ENCODE measurements around the gene ICOSLG. TPM values are rescaled to one million over a fixed set of nuclear protein-coding genes. Genes with fewer than 3 reads are reported as not detected.
"Not testable (repeated sequence)": the region's sequence is repeated elsewhere in the genome, so short reads cannot be mapped to it uniquely, and the experiment has no call there.

Gene ICOSLG
- total and polyA plus RNA-seq, 2 of the 4 experiments (the other 2 are of a cell fraction) = under 0.01 to 0.09 TPM

- H3K4me1 ChIP-seq (ENCODE audit: control insufficient read depth, insufficient read depth, low read length); H3K9me3 ChIP-seq (ENCODE audit: control insufficient read depth, insufficient read depth, low read length); H3K27me3 ChIP-seq (ENCODE audit: control insufficient read depth, insufficient read depth, low read length); H3K4ac ChIP-seq (ENCODE audit: low read depth, low read length); ATAC-seq (ENCODE audit: low read depth); H3K4me2 ChIP-seq (ENCODE audit: low read depth, low read length); H4K91ac ChIP-seq (ENCODE audit: insufficient read depth, low read depth, low read length); H3K4me3 ChIP-seq (ENCODE audit: insufficient read depth, low read depth, low read length); H3K36me3 ChIP-seq (ENCODE audit: control insufficient read depth, insufficient read depth, low read length); POLR2A ChIA-PET (ENCODE audit: unreplicated experiment); H2AK5ac ChIP-seq (ENCODE audit: low read depth, low read length); H3K14ac ChIP-seq (replicated peaks; ENCODE audit: low read depth, low read length); H2BK20ac ChIP-seq (ENCODE audit: low read depth, low read length); intact Hi-C loops (cut with micrococcal nuclease); H2BK15ac ChIP-seq (ENCODE audit: low read depth, low read length); in situ Hi-C loops (cut with MboI; ENCODE audit: low sequenced_read_pairs); CTCF ChIA-PET; BruUV-seq (replicated peaks); H2AFZ ChIP-seq (replicated peaks; ENCODE audit: low read length, poor library complexity); H3K9me1 ChIP-seq (ENCODE audit: insufficient read depth, low read length); H4K20me1 ChIP-seq (ENCODE audit: insufficient read depth, low read length); H3K9ac ChIP-seq (ENCODE audit: low read depth, low read length); H3K56ac ChIP-seq (ENCODE audit: extremely low read depth, insufficient read depth, low read length); H4K8ac ChIP-seq (ENCODE audit: low read depth in 2 of 2, low read length in 2 of 2); H3K79me1 ChIP-seq (ENCODE audit: low read depth in 1 of 2, low read length in 2 of 2); H3K27ac ChIP-seq (ENCODE audit: insufficient read depth, low read length); H2AK9ac ChIP-seq (replicated peaks; ENCODE audit: low read depth, low read length, poor library complexity); dilution Hi-C loops (cut with HindIII; ENCODE audit: low sequenced_read_pairs, unreplicated experiment); H4K5ac ChIP-seq (ENCODE audit: low read depth, low read length); H3K18ac ChIP-seq (ENCODE audit: low read depth, low read length); H3K23ac ChIP-seq (ENCODE audit: low read depth, low read length); H2BK5ac ChIP-seq (ENCODE audit: low read depth, low read length, poor library complexity, severe bottlenecking); DNase-seq; H2BK120ac ChIP-seq (ENCODE audit: low read depth, low read length): not testable (repeated sequence)
- WGBS, 2 experiments (ENCODE audit: extremely low coverage in 2 of 2, insufficient read length in 1 of 2) = no CpG with 5 or more reads among the region's 15 CpGs
Observed at GRCh38 chr21:44243980-44244379, 3.2 kb upstream of the ICOSLG start.

DNA sequence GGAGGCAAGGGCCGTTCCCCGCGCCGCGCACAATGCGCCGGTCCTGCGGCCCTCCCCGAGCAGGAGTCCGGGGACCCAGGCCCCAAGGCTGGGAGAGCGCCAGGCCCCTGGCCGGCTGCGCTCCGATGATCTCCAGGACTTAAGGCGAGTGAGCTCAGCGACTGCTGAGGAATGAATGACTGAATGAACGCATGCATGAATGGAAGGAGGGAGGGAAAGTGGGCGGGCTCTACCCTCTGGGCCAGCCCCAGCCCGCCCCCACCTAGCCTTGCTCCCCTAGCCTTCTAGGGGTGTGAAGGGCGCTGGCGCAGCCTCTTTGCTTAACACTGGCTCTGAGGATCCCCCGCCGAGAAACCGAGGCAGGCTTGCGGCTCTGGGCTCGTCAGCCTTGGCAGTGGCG lies 538 bp upstream of the ICOSLG start:
- H3K27me3 ChIP-seq (ENCODE audit: control insufficient read depth, insufficient read depth, low read length); H3K4me3 ChIP-seq (ENCODE audit: insufficient read depth, low read depth, low read length); intact Hi-C loops (cut with micrococcal nuclease); H3K4me2 ChIP-seq (ENCODE audit: low read depth, low read length); in situ Hi-C loops (cut with MboI; ENCODE audit: low sequenced_read_pairs); H3K14ac ChIP-seq (replicated peaks; ENCODE audit: low read depth, low read length); H3K4ac ChIP-seq (ENCODE audit: low read depth, low read length); H3K36me3 ChIP-seq (ENCODE audit: control insufficient read depth, insufficient read depth, low read length); H2BK5ac ChIP-seq (ENCODE audit: low read depth, low read length, poor library complexity, severe bottlenecking); H2BK15ac ChIP-seq (ENCODE audit: low read depth, low read length); H3K9me1 ChIP-seq (ENCODE audit: insufficient read depth, low read length); CTCF ChIA-PET; H3K27ac ChIP-seq (ENCODE audit: insufficient read depth, low read length); H3K23ac ChIP-seq (ENCODE audit: low read depth, low read length); H2BK120ac ChIP-seq (ENCODE audit: low read depth, low read length); H4K91ac ChIP-seq (ENCODE audit: insufficient read depth, low read depth, low read length); dilution Hi-C loops (cut with HindIII; ENCODE audit: low sequenced_read_pairs, unreplicated experiment); H4K5ac ChIP-seq (ENCODE audit: low read depth, low read length); H4K20me1 ChIP-seq (ENCODE audit: insufficient read depth, low read length); H3K56ac ChIP-seq (ENCODE audit: extremely low read depth, insufficient read depth, low read length); H3K79me1 ChIP-seq (ENCODE audit: low read depth in 1 of 2, low read length in 2 of 2); BruUV-seq (replicated peaks); H2AFZ ChIP-seq (replicated peaks; ENCODE audit: low read length, poor library complexity); DNase-seq; POLR2A ChIA-PET (ENCODE audit: unreplicated experiment); H3K18ac ChIP-seq (ENCODE audit: low read depth, low read length); H4K8ac ChIP-seq (ENCODE audit: low read depth in 2 of 2, low read length in 2 of 2); H2AK5ac ChIP-seq (ENCODE audit: low read depth, low read length); H2AK9ac ChIP-seq (replicated peaks; ENCODE audit: low read depth, low read length, poor library complexity); H3K9me3 ChIP-seq (ENCODE audit: control insufficient read depth, insufficient read depth, low read length); H3K9ac ChIP-seq (ENCODE audit: low read depth, low read length); H3K4me1 ChIP-seq (ENCODE audit: control insufficient read depth, insufficient read depth, low read length); H2BK20ac ChIP-seq (ENCODE audit: low read depth, low read length): not testable (repeated sequence)
- peak; percentile 50 for ATAC-seq (ENCODE audit: low read depth)
- WGBS, 2 experiments (ENCODE audit: extremely low coverage in 2 of 2, insufficient read length in 1 of 2) = no CpG with 5 or more reads among the region's 27 CpGs

Data from IMR-90 (cell line).